ENCODE measurements around the gene RPS15.

RPS15 gene

DNA sequence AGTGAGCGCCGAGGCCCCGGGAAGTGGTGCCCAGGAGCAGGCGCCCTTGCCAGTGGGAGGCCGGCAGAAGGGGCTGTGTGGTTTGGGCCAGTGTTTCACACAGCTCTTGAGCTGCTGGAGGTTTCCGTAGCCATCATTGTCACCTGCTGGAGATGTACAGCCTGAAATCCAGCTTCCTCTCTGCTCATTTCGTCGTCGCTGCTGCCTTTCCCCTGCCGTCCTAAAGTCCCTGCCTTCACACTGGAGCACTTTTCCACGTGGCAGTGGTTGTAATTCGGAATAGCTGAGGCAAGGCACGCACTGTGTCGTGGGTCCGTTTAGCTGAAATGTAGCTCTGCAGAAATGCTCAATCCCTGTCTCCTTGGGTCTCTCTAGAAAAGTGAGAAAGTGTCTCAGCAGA lies 17.6 kb upstream of the RPS15 start:
- no peak for DNase-seq (ENCODE audit: low read depth)

DNA sequence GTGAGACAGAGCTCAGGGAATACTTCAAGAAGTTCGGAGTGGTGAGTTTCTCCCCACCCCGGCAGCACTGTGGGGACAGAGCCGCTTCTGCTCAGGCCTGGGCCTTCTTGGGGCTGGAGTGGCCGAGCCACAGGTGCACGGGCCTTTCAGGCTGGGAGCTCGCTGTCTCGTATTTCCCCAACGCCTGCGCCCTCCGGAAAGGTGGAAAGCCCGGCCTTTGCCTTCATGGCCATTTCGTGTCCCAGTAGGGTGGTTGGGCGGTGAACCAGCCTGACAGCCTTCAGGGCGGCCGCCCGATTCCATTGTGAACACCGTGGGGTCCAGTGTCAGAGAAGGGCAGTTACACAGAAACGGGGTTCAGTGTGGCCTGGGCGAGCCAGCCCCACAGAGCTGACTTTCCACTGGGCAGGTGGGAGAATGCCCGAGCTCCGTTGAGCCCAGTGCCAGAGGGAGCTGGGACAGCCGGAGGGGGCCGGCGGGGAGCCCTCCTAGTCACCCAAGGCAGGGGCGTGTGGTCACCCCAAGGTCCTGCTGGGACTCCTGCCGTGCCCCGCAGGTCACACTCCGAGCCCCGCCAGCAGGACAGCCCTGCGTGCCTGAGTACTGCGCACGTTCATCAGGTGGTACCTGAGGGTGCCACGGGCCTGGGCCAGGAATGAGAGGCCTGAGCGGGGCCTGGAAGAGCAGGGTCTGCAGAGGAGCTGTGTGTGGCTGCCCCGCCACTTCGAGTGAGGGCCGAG lies 16.8 kb upstream of the RPS15 start:
- no peak for DNase-seq (ENCODE audit: low read depth)

DNA sequence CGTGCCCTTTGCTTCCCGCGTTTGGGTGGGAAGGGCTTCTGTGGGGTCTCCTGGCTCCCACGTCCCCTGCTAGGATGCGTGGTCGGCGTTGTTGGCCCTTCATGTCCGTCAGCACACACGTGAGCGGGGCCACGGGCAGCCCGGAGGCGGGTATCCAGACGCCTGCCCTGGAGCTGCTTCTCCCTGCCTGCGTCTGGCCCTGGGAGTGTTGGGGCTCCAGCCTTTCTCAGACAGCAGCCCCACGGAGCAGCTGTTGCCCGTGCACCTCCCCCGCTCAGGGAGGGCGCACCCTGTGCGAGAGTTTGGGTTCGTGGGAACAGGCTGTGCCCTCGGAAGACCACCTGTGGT lies 16.3 kb upstream of the RPS15 start:
- DNase-seq (ENCODE audit: low read depth): no peak

DNA sequence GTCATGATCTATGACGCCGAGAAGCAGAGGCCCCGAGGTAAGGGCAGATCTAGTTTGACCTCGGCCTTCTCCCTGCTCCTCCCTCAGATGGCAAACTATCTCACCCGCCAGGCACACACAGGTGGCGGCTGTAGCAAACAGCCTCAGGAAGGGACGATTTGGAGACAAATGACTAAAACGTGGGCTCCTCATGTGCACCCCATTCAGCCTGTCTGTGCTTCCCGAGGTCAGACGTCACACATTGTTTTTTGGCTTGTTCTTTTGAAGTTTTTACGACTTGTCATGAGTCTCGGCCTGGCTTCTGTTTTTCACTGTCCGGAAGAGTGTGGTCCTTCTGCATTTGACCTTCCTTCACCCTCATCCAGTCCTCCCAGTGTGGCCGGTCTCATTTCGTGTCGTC lies 15.8 kb upstream of the RPS15 start:
- no peak for DNase-seq (ENCODE audit: low read depth)

DNA sequence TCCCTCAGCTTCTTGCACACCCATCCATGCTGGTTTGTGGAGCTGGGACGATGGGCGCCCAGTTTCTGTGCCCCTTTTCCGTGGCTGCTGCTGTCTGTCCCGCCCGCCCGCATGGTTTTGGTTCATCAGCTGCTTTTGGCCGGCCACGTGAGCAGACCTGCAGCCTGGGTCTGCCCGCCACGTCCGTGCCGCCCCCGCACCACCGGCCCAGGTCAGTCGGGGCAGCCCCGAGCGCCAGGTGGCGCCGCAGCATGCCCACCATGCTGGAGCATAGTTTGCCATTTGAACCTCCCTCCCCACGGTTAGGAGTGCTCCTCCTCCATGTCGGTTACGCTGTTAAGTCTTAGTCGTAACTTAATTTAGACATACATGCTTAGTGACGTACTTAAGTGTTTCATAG lies 15.3 kb upstream of the RPS15 start:
- no peak for DNase-seq (ENCODE audit: low read depth)

DNA sequence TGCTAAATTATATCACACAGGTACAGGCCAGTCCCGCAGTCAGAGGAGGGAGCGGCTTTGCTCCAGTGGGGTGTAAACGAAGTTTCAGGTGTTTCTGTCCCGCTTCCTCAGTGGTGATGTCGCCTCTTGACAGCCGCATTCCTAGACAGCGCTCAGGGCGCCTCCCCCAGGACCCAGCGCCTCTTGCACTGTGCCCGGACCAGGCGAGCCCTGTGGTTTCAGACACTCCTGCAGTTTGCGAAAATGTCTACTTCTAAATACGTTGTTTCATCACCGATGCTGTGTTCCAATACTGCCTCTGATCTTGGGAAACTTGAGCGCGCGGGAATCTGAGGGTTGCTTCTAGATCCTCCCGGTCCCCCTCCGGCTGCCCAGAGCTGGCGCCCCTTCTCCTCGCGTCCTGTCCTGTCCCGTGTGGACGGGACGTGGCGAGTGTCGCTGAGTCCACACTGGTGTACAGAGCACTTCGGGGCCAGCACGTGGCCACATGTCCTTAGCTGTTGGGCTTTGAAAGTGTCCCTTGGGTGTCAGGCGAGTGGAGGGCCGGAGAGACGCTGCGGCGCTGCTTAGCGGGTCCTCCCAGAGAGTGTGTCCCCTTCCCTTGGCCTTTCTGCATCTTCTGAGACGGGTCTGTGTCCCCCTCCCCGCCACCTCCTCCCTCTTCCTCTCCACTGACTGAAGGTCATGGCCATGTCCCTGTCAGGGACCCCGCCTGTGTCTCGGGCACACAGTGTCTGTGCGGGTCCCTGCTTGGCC lies 14.6 kb upstream of the RPS15 start:
- DNase-seq (ENCODE audit: low read depth): no peak

DNA sequence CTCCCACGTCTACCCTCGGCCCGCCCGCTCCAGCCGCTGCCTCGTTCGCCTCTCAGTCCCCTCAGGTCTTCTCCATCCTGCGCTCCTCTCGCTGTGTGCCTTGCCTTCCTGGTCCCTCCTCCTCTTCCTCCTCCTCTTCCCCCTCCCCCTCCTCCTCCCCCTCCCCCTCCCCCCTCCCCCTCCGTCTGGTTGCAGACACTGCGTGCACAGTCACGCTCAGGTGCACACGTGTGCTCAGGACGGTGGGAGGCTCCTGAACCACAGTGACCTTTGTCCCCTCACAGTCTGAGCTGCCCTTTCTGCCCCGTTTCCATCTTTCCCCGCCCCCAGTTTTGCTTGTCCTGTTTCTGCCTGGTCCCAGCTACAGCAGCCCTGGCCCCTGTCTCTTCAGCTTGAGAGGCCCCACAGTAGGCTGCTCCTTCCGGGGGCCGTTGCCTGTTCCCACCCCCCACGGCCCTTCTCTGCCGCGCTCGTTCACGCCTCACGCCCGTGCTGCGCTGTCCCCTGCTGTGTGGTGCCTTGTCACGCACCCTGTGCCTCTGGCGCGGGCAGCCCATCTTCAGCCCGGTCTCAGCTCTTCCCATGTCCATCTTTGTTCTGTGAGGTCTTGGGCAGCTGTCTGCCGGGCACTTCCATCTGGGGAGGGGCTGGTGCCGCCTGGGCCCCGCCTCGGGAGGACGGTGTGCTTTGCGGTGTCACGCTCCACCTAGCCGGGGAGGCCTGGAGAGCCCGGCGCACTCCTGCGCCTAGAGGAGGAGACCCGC lies 13.8 kb upstream of the RPS15 start:
- DNase-seq (ENCODE audit: low read depth): no peak

DNA sequence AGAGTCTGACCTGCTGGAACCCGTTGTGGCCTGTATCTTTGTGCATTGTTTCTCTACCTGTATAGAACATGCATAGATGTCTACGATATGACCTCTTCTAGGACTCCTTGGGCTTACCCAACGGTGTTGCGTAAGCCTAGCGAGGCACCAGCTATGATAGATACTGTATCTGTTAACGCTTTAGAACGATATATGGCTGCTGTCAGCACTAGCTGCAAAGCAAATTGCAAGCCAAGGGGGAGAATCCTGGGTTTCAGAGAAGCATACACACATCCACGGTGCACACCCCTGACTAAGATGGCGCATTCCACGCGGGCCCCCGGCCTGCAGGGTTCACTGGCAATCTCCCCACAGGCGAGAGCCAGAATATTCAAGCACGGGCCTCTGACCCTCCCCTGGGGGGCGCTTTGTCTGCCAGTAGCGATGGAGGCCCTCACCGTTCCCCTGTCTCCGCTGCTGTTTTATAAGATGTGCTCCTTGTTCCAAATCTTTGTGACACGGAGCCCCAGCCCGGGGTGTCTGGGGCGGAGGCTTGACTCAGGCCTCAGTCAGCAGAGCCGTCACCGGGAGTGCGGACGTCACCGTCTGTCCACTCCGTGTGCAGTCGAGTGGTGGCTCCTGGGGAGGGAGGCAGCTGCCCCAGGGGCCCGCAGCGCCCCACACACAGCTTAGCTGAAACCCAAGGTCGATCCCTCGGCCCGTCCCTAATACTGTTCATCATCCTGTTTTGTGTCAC lies 12.9 kb upstream of the RPS15 start:
- DNase-seq (ENCODE audit: low read depth): no peak

DNA sequence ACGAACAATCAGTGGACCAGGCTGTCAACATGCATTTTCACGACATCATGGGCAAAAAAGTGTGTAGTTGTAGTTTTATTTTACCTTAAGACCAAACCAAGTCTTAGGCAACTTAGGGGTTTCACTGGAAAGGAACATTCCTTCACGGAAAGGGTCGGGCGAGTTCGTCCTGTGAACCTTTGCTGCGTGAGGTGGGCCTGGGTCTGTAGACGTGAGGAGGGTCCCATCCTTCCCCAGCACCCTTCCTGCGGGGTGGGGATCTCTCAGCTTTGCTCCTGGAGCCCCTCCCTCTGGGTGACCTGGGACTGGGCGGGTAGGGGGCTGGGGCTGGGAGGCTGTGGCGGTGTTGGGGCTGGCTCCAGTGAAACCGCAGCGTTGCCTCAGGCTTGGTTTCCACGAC lies 12.3 kb upstream of the RPS15 start:
- no peak for DNase-seq (ENCODE audit: low read depth)

DNA sequence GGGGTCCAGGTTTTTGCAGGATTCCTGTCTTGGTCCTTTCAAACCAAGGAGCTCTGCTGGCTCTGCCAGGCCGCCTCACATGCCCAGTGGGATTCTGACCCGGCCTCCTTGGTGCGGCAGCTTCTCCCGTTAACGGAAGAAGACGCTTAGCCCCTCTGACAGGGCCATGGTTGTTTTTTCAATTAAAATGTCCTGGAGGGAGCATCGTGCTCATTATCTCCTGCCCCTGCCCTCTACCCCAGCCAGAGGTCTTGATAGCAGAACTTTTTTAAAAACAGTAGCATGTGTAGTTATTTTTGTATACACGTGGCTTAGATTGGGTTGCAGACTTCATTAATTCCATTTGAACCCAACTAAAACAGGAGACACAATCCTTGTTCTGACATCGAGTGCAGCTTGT lies 11.5 kb upstream of the RPS15 start:
- no peak for DNase-seq (ENCODE audit: low read depth)

DNA sequence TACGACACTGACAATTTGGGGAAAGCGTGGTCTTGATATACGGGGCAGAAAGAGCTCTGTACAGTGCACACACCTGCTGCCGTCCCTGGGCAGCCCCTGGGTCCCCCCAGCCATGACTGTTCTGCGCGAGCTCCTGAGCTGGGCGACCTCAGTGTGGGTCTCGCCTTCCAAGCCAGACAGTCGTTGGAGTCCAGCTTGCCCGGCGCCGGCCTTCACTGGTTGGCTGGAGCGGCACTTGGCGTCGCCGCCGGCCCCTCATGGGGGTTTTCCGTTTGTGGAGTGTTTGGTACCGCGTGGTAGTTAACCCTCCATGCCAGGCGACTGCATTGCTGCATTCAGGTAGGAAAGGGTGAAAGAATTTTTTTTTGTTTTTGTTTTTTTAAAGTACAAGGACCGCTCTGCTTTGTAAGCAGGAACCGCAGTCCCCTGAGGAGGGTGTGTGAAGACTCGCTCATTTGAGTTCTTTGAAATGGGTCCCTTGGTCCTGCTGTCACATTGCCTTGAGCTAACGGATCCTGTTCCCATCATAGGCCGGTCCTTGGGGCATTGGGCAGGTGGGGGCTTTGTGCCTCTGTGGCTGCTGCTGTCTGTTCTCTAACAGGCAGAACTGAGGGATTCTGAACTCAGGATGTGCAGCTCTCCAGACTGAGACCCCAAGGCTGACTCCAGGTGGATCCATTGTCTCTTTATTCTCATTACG lies 10.8 kb upstream of the RPS15 start:
- no peak for DNase-seq (ENCODE audit: low read depth)

DNA sequence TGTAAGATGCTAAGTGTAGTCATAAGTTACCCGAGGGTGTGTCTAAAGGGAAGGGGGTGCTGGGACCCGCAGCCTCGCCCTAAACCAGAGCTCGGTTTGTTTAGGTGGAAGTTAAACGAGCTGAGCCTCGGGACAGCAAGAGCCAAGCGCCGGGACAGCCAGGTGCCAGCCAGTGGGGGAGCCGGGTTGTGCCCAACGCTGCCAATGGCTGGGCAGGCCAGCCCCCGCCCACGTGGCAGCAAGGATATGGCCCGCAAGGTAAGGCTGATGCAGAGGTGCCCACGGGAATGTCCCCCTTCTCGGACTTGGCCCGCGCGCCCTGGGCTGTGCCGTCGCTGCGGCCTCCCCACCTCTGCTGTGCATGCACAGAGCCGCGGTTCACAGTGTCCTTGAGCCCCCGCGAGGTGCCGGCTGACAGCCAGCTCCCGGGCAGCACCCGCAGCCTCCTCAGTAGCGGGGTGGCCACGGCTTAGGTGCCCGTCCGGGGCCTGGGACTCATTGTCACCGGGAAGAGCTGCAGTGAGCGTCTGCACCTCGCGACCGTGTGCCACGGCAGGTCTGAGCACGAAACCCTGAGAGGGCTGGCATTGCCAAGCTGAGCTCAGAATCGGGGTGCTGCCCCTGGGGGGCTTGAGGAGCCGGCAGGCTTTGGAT lies 9.3 kb upstream of the RPS15 start:
- no peak for DNase-seq (ENCODE audit: low read depth)

DNA sequence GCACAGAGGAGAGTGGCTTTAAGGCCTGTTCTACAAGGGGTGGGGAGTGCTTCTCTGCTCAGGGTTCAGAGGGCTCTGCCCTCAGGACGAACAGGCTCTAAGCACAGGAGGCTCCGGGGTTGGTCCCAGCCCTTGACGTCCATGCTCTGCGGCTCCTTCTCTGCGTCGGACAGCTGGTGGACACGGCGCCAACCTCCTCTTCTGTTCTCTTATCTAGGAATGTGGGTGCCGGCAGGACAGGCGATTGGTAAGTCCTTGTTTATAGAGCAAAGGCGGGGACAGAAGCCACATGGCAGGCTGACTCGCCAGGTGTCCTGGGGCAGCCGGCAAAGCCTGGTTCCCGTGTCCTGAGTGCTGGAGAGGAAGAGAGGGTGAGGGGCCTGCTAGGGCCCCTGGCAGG lies 8.4 kb upstream of the RPS15 start:
- DNase-seq (ENCODE audit: low read depth): no peak

DNA sequence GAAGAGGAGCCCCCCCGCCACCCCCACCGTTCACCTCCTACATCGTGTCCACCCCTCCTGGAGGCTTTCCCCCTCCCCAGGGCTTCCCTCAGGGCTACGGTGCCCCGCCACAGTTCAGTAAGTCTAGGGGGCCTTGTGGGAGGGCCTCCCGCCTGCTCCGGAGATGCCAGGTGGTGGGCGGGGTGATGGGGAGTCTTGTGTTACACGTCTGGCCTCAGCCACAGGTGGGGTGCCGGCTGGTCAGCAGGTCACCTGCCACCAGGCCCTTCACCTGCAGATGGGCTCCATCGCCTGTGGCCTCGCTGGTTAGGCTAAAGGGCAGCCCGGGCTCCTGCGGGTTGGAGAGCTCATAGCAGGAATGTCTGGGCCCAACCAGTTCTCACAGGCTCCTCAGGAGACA lies 8.0 kb upstream of the RPS15 start:
- DNase-seq (ENCODE audit: low read depth): no peak

DNA sequence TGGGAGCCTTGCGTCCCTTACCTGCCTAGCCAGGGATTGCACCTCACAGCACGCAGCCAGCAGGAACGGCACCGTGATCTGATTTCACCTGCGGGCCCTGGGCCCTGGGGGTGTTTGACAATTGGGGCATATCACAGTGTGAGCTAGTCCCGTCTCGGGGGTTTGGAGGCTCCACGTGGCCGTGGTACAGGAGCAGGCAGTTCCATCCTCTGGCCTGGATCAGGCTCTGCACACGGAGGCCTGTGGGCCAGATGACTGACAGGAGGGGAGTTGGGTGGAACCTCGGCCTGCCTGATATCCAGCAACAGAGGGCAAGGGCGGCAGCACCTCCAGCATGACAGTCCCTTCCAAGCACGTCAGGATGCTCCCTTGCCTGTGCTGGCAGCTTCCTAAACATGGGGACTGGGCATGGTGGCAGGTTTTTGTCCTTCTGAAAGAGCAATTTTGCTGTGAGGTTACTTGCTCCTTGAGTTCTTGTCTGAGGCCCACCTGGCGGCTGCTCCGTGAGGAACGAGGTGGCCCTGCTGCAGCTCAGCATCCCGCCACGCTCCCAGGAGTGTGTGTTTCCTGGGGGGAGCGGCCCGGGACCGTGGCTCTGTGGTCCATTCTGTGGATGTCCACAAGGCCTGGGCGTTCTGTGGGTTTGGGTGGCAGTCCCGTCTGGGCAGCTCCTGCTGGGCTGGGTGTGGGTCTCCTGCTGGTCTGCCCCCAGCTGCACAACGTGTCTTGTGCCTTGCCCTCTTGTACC lies 6.3 kb upstream of the RPS15 start:
- no peak for DNase-seq (ENCODE audit: low read depth)

DNA sequence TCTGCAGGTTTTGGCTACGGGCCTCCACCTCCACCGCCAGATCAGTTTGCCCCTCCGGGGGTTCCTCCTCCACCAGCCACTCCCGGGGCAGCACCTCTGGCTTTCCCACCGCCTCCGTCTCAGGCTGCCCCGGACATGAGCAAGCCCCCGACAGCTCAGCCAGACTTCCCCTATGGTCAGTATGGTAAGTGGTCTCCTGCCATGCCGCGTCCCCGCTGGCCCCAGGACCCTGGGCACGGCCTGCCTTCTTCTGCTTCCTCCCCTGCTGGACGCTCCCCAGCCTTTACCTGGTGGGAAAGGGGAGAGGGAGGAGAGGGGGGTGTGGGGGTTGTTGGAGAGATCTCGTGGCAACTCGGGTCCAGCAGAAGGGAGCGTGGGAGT lies 5.7 kb upstream of the RPS15 start:
- DNase-seq (ENCODE audit: low read depth): no peak

DNA sequence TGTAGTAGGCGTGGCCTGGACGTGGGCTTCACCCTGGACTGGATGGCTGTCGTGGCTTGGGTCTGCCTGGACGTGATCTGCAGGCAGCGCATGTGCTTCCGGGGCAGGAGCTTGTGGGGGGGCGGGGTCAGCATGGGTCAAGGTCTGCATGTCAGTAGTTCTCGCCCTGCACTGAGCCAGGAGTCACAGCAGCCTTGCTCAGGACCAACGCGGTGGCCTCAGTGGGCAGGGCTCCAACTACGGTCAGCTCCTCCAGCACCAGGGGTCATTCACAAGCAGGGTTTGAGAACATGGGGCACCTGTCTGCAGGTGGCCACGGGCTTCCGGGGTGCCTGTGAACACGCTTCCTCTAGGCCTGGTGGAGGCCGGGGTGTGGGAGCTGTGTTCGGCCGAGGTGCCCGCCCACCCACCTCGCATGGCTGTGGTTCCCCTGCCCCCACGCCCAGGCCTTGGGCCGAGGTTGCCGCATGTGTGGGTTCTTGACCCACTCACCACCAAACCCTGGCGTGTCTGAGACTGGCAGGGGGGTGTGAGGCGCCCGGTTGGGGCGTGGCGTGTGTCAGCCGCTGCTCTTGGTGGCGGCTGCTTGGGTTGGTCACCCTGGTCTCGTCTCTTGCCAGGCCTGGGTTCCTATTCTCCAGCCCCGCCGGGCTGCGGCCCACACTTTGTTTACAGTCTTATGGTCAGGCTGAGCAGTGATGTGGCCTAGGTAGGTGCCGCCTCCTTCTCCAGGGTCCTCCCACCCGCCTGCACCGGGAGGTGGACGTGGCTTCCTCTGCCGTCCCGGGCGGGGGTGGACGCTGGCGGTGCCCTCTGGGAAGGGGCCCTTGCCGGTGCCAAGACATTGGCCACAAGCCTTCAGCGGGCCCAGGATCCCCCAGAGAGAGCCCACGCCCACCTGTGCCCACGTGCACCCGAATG lies 4.8 kb upstream of the RPS15 start:
- DNase-seq (ENCODE audit: low read depth): no peak

DNA sequence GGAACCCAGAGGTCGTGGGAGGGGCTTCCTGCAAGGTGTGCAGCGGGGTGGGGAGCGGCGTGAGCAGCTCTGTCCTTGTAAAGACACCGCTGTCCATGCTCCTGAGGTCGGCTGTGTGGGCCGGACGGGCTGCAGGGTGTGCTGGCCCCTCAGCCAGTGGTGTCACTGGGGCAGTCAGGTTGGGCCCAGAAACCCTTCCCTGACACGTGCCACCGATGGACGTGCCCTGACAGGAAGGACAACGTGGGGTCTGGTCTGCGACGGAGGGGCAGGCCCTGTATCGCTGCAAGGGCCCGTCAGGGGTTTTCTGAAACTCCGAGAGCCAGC lies 4.2 kb upstream of the RPS15 start:
- no peak for DNase-seq (ENCODE audit: low read depth)

DNA sequence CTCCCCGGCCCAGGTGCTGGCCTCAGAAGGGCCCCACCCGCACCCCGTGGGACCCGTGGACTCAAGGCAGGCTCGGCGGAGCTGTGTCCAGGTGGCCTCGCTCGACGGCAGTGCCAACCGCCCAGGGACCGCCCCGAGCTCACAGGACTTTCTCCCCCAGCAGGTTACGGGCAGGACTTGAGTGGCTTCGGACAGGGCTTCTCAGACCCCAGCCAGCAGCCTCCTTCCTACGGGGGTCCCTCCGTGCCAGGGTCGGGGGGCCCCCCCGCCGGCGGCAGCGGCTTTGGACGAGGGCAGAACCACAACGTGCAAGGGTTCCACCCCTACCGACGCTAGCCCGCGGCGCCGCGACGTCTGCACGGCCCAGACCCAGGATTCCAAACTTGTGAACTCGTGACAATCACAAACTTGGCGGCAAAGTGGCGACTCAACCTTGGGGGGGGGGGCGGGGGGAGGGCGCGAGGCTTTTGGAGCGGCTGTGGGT lies 3.6 kb upstream of the RPS15 start:
- DNase-seq (ENCODE audit: low read depth): no peak
